Ishikawa (cell line): ENCODE measurements around the gene PPP2R5E.

Experiments used
- EP300 ChIP-seq: IDR thresholded peaks from 2 replicates; pipeline ENCODE4 v1.6.1; 2012; ENCODE audit warnings: borderline replicate concordance
- TAF1 ChIP-seq: IDR thresholded peaks from 2 replicates; pipeline ENCODE4 v1.6.1; 2012; ENCODE audit warnings: low read depth, mild to moderate bottlenecking
- YY1 ChIP-seq: IDR thresholded peaks from 2 replicates; pipeline ENCODE4 v1.6.1; 2012; ENCODE audit warnings: low read depth
- TF ChIP-seq, protein P1 (sequence below): IDR thresholded peaks from 2 replicates; pipeline ENCODE4 v1.6.1; 2012

- TF ChIP-seq YY1 (no peak), EP300 (no peak), TAF1 (no peak)
- TF ChIP-seq, protein P1, sequence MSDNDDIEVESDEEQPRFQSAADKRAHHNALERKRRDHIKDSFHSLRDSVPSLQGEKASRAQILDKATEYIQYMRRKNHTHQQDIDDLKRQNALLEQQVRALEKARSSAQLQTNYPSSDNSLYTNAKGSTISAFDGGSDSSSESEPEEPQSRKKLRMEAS = no peak
Measured at GRCh38 chr14:63405715-63406114, 137.5 kb downstream of the PPP2R5E start.
